HEK293T (cell line): Measurements from ENCODE around the gene TGFBI.

ENCODE experiments used
- CTCF ChIA-PET: fragments of 350-600 bp; formaldehyde crosslinking; extraction: SDS; loops from one replicate; lab custom pipeline; 2021; ENCODE audit warnings: antibody characterized with exemption, inconsistent platforms; lab: Yijun Ruan, JAX
- POLR2A ChIA-PET: fragments of 350-600 bp; formaldehyde crosslinking; extraction: SDS; loops from one replicate; lab custom pipeline; 2020; ENCODE audit warnings: antibody characterized with exemption, inconsistent platforms; lab: Yijun Ruan, JAX
- DNase-seq: peaks from one replicate; pipeline ENCODE4 v3.0.0; 2012; ENCODE audit warnings: mixed read lengths; ENCODE audit errors: extremely low spot score
- ARNT ChIP-seq: fragments of 450-650 bp; IDR thresholded peaks from 2 replicates; pipeline ENCODE4 v1.6.1; 2017; ENCODE audit warnings: mild to moderate bottlenecking
- BHLHE40 ChIP-seq: fragments of 450-650 bp; IDR thresholded peaks from 2 replicates; pipeline ENCODE4 v1.6.1; 2016; ENCODE audit warnings: mild to moderate bottlenecking, moderate library complexity, borderline replicate concordance
- CTBP1 ChIP-seq: fragments of 450-650 bp; IDR thresholded peaks from 2 replicates; pipeline ENCODE4 v1.6.1; 2016; ENCODE audit warnings: borderline replicate concordance
- ELF4 ChIP-seq: fragments of 450-650 bp; IDR thresholded peaks from 2 replicates; pipeline ENCODE4 v1.6.1; 2017; ENCODE audit warnings: antibody characterized with exemption
- FOXA1 ChIP-seq: fragments of 450-650 bp; IDR thresholded peaks from 2 replicates; pipeline ENCODE4 v1.6.1; 2016; ENCODE audit warnings: mild to moderate bottlenecking
- FOXK2 ChIP-seq: fragments of 450-650 bp; IDR thresholded peaks from 2 replicates; pipeline ENCODE4 v1.6.1; 2016; ENCODE audit warnings: mild to moderate bottlenecking
- FOXM1 ChIP-seq: fragments of 450-650 bp; IDR thresholded peaks from 2 replicates; pipeline ENCODE4 v1.6.1; 2017; ENCODE audit warnings: mild to moderate bottlenecking, borderline replicate concordance
- HDGF ChIP-seq: fragments of 450-650 bp; IDR thresholded peaks from 2 replicates; pipeline ENCODE4 v1.6.1; 2017; ENCODE audit warnings: antibody characterized with exemption, borderline replicate concordance
- L3MBTL2 ChIP-seq: fragments of 450-650 bp; conservative IDR thresholded peaks from 2 replicates; pipeline ENCODE4 v1.6.1; 2016; ENCODE audit warnings: mild to moderate bottlenecking
- LEF1 ChIP-seq: fragments of 450-650 bp; IDR thresholded peaks from 2 replicates; pipeline ENCODE4 v1.6.1; 2017; ENCODE audit warnings: mild to moderate bottlenecking, borderline replicate concordance
- NFRKB ChIP-seq: fragments of 450-650 bp; IDR thresholded peaks from 2 replicates; pipeline ENCODE4 v1.6.1; 2016; ENCODE audit warnings: mild to moderate bottlenecking, moderate library complexity
- SP1 ChIP-seq: fragments of 450-650 bp; IDR thresholded peaks from 2 replicates; pipeline ENCODE4 v1.6.1; 2017
- SUZ12 ChIP-seq: fragments of 450-650 bp; IDR thresholded peaks from 2 replicates; pipeline ENCODE4 v1.6.1; 2016; ENCODE audit warnings: mild to moderate bottlenecking
- TARDBP ChIP-seq: fragments of 450-650 bp; IDR thresholded peaks from 2 replicates; pipeline ENCODE4 v1.6.1; 2016
- ZNF384 ChIP-seq: fragments of 450-650 bp; IDR thresholded peaks from 2 replicates; pipeline ENCODE4 v1.6.1; 2016
- TF ChIP-seq, protein P1 (sequence below): fragments of 450-650 bp; IDR thresholded peaks from 2 replicates; pipeline ENCODE4 v1.6.1; 2016

The TGFBI gene

DNA sequence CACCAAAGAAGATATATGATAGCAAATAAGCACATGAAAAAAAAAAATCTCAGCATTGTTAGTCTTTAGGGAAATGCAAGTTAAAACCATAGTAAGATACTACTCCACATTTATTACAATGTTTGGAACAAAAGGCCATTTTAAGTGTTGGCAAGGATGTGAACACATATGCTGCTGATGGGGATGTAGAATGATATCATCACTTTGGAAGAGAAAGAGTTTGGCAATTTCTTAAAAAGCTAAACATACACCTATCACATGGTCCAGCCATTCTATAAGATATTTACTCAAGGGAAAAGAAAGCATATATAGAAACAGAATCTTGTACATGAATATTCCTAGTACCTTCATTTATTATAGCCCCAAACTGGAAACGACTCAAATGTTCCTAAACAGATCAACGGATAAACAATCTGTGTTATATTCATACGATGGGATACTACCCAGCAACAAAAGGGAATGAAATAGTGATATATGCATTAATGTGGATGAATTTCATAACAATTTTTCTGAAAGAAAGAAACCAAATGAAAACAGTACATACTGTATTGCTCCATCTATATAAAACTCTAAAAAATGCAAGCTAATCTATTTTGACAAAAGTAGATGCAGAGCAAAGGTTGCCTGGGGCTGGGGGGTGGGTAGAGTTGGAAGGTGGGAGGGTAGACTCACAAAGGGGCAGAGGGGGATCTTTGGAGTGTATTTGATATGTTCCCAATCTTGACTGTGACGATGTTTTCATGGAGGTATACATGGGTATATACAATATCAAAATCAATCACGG is 58.2 kb downstream of the TGFBI start:
- DNase-seq: no peak
- CTCF ChIA-PET: interaction anchor here (0.9 kb wide), 2 partner anchors 30 to 142 kb away, joined by 3 to 4 read pairs; no protein-coding TSS in a partner anchor
- TF ChIP-seq HDGF: no peak
- TF ChIP-seq TARDBP: no peak
- no peak for TF ChIP-seq FOXA1
- no peak for TF ChIP-seq LEF1
- no peak for TF ChIP-seq ELF4
- TF ChIP-seq SUZ12: no peak
- TF ChIP-seq, protein P1, sequence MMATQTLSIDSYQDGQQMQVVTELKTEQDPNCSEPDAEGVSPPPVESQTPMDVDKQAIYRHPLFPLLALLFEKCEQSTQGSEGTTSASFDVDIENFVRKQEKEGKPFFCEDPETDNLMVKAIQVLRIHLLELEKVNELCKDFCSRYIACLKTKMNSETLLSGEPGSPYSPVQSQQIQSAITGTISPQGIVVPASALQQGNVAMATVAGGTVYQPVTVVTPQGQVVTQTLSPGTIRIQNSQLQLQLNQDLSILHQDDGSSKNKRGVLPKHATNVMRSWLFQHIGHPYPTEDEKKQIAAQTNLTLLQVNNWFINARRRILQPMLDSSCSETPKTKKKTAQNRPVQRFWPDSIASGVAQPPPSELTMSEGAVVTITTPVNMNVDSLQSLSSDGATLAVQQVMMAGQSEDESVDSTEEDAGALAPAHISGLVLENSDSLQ: no peak
- no peak for TF ChIP-seq FOXK2
- TF ChIP-seq SP1: no peak
- no peak for TF ChIP-seq NFRKB
- no peak for TF ChIP-seq CTBP1
- POLR2A ChIA-PET: no interaction called here

DNA sequence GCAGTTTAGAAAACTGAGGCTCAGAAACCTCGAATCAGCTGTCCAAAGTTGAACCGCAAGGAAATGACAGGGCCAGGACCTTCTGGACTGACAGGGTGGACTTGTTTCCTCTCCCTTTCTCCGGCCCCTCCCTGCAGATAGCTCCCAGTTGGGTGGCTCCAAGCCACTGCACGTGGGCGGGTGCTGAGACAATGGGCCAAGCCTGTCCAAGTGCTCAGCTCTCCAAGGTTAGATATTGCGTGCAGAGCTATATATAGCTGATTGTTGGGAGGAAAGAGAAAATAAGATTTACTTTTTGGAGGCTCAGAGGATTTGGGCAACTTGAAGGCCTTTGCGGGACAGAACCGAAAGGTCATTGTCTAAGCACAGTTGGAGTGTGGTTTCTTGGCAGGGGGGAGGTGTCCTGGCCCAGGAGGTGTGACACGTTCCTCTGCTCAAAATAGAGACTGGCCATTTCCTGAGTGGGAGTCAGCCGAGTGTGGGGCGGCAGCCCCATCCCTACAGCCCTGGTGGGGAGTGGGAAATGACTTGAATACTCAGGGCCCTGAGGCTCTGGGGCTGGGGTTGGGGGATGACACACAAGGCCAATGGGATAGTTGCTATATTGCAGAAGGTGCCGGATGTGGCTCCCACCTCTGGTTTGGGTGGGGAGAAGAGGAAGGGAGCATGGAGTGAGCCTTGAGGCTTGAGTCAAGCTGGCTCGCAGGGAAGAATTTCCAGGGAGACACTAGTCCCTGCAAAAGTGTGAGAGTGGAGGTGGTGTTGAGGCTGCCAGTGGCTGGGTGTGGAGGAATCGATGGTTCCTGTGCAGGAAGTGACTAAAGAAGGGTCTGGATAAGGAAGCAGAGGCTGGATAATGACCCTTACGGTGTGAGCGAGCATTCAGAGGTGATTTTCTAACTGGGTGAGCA is 59.4 kb downstream of the TGFBI start:
- DNase-seq: no peak
- CTCF ChIA-PET: no interaction called here

DNA sequence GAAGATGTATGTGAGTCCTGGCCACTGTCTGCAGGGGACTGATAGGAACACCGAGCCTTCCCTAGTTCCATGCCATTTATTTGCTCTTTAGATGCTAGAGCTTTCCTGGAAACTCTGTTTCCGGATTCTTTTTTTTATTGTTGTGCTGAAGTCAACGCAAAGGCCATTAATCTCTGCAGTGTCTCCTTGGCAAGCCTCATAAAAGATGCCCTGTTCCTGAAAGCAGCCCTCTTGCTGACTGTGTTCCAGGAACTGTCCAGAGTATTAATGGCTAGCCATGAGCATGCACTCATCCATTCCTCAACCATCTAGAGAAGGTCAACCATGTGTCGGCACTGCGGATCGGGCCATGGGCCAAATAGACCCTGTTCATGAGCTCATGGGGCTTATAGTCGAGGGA is 61.0 kb downstream of the TGFBI start:
- POLR2A ChIA-PET: no interaction called here
- CTCF ChIA-PET: no interaction called here
- no peak for TF ChIP-seq ARNT
- TF ChIP-seq, protein P1: peak; percentile 21; the same call in 1 of the 2 replicates
- DNase-seq: no peak

More for the DNA sequence above, 59.4 kb downstream of the TGFBI start:
- TF ChIP-seq, protein P1: no peak
- TF ChIP-seq ARNT (no peak), LEF1 (no peak), SUZ12 (no peak), CTBP1 (no peak), HDGF (no peak), FOXM1 (no peak), FOXA1 (no peak), TARDBP (no peak), ZNF384 (no peak), L3MBTL2 (no peak), NFRKB (no peak), SP1 (no peak), BHLHE40 (no peak), FOXK2 (no peak), ELF4 (no peak)
- POLR2A ChIA-PET: no interaction called here

DNA sequence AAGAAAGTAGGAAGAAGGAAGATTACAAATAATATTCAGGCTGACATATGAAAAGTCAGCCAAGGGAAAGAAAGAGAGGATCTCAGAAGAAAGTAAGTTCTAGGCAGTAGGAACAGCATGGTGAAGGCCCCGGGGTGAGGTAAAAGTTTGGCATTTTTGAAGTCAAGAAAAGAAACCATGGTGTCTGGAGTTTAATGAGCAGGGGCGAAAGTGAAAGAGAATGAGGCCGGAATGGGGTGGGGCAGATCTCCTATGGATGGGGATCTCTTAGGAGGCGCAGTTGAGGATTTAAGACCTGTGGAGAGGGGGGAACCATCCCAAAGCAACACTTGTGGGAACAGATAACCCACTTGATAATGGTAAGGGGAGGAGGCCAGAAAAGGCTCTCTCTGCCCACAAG is 61.5 kb downstream of the TGFBI start:
- ChIA-PET POLR2A (no interaction called here), CTCF (no interaction called here)
- TF ChIP-seq L3MBTL2: no peak
- no peak for TF ChIP-seq NFRKB
- TF ChIP-seq, protein P1: no peak
- TF ChIP-seq FOXM1: no peak
- no peak for TF ChIP-seq HDGF
- no peak for TF ChIP-seq LEF1
- TF ChIP-seq ELF4: no peak
- TF ChIP-seq BHLHE40: no peak
- TF ChIP-seq CTBP1: no peak
- no peak for TF ChIP-seq ZNF384
- no peak for TF ChIP-seq SP1
- TF ChIP-seq TARDBP: no peak
- TF ChIP-seq FOXK2: no peak
- TF ChIP-seq SUZ12: no peak
- no peak for TF ChIP-seq FOXA1
- no peak for TF ChIP-seq ARNT
- no peak for DNase-seq

DNA sequence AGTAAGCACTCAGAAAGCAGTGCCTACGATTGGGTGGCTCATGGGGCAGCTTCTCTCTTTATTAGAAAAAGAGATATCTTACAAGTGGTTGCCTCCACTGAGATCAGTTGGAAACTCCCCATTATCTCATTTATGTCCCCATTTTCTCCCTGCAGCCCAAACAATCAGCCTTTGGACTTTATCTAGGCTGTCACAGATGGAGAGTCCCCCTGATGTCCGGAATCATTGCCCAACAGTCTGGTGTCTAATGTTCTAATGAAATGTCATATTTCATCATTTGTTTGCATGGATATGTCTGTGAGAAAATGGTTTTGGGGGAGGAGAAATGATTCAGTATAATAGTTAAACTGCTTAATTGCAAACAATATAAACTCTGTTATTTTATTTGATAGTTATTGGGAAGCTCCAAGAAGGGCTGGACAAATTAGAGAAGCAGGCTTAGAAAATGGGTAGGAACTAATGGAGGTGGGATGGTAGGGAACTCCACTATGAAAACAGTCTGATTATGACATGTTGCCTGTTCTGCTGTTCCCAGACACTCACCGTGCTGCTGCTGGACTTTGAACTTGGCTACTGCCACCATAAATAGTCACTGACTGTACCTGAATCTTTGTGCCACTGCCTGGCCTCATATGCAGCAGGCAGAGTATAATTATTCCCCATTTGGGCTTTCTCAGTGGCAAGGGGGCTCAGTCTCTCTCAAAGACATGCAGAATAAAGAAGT is 65.6 kb downstream of the TGFBI start:
- ChIA-PET CTCF (no interaction called here), POLR2A (no interaction called here)
- DNase-seq: no peak
- TF ChIP-seq TARDBP (no peak), ELF4 (no peak), CTBP1 (no peak), L3MBTL2 (no peak), LEF1 (no peak), ZNF384 (no peak), BHLHE40 (no peak), FOXA1 (no peak), ARNT (no peak), HDGF (no peak), SUZ12 (no peak), FOXM1 (no peak), FOXK2 (no peak), NFRKB (no peak), SP1 (no peak)
- TF ChIP-seq, protein P1: no peak
